Thyroid gland (tissue), 4 donors: ENCODE results near the gene PC.

Experiments used
- CTCF ChIP-seq, 6 experiments: fragments of 200-600 bp in 3 of 6; fragments of 450-650 bp in 3 of 6; sonication (generic) in 3 of 6; IDR thresholded peaks; one replicate each; pipeline ENCODE4 v1.5.1; 2016 to 2019; ENCODE audit warnings: antibody characterized with exemption in 6 of 6, mild to moderate bottlenecking in 2 of 6, inconsistent platforms in 1 of 6, moderate library complexity in 1 of 6
- POLR2A ChIP-seq, 2 donors: fragments of 450-650 bp; IDR thresholded peaks; one replicate each; pipeline ENCODE4 v1.6.1; 2017; ENCODE audit warnings: antibody characterized with exemption in 2 of 2, mild to moderate bottlenecking in 2 of 2, moderate library complexity in 1 of 2

GRCh38 chr11:66986178-66986545 lies 28.0 kb upstream of the PC start:
- TF ChIP-seq POLR2A (IDR thresholded peaks at IDR 0.05) (no peak), CTCF (IDR thresholded peaks at IDR 0.05) (no peak)
